GM23338 (cell line): ENCODE measurements around the gene GFOD1. TPM values are rescaled to one million over a fixed set of nuclear protein-coding genes. Genes with fewer than 3 reads are reported as not detected.

Experiments used
- ATAC-seq: fragments of 200-7000 bp; cut with Tn5 transposase; 3 replicates; pipeline ENCODE4 v1.9.1; 2020
- DNase-seq: peaks from one replicate; pipeline ENCODE4 v3.0.0-alpha.2; 2015; ENCODE audit warnings: low spot score
- H2AFZ ChIP-seq: fragments of 200-600 bp; sonication (generic); 2 replicates; pipeline ENCODE4 v1.8.0; 2016; ENCODE audit warnings: antibody characterized with exemption, mild to moderate bottlenecking, moderate library complexity
- H3F3A ChIP-seq: fragments of 200-600 bp; sonication (generic); replicated peaks from 2 replicates; pipeline ENCODE4 v1.8.0; 2017; ENCODE audit warnings: antibody characterized with exemption, mixed run types, low read depth
- H3K27ac ChIP-seq: fragments of 200-600 bp; sonication (generic); 2 replicates; pipeline ENCODE4 v1.6.1; 2016; ENCODE audit warnings: low read depth
- H3K27me3 ChIP-seq: fragments of 200-600 bp; sonication (generic); 2 replicates; pipeline ENCODE4 v1.8.0; 2016; ENCODE audit warnings: mild to moderate bottlenecking, mixed run types, moderate library complexity; ENCODE audit not compliant: insufficient read depth
- H3K36me3 ChIP-seq: fragments of 200-600 bp; sonication (generic); 2 replicates; pipeline ENCODE4 v1.8.0; 2016; ENCODE audit warnings: mild to moderate bottlenecking; ENCODE audit not compliant: insufficient read depth
- H3K4me1 ChIP-seq: fragments of 200-600 bp; sonication (generic); 2 replicates; pipeline ENCODE4 v1.8.0; 2016; ENCODE audit warnings: mild to moderate bottlenecking, moderate library complexity; ENCODE audit not compliant: insufficient read depth
- H3K4me2 ChIP-seq: fragments of 200-600 bp; sonication (generic); 2 replicates; pipeline ENCODE4 v1.7.1; 2017; ENCODE audit warnings: mixed run types
- H3K4me3 ChIP-seq: fragments of 200-600 bp; sonication (generic); 2 replicates; pipeline ENCODE4 v1.6.1; 2016; ENCODE audit warnings: mixed run types
- H3K79me2 ChIP-seq: fragments of 200-600 bp; sonication (generic); replicated peaks from 2 replicates; pipeline ENCODE4 v1.8.0; 2017; ENCODE audit warnings: mild to moderate bottlenecking; ENCODE audit not compliant: insufficient read depth
- H3K9me2 ChIP-seq: fragments of 200-600 bp; sonication (generic); 2 replicates; pipeline ENCODE4 v1.8.0; 2017; ENCODE audit not compliant: insufficient read depth
- H4K20me1 ChIP-seq: fragments of 200-600 bp; sonication (generic); replicated peaks from 2 replicates; pipeline ENCODE4 v1.8.0; 2017; ENCODE audit warnings: mild to moderate bottlenecking; ENCODE audit not compliant: insufficient read depth
- H3K27ac Mint-ChIP-seq: 2 replicates; pipeline ENCODE4 v1.8.0; 2020; ENCODE audit warnings: inconsistent platforms, mild to moderate bottlenecking, moderate library complexity, mixed read lengths
- H3K27me3 Mint-ChIP-seq: 3 replicates; pipeline ENCODE4 v1.8.0; 2022; ENCODE audit warnings: low read depth, mild to moderate bottlenecking, moderate library complexity, mixed read lengths, inconsistent platforms; ENCODE audit not compliant: insufficient read depth, poor library complexity
- H3K36me3 Mint-ChIP-seq: 3 replicates; pipeline ENCODE4 v1.8.0; 2021; ENCODE audit warnings: low read depth, mild to moderate bottlenecking, inconsistent platforms, moderate library complexity, mixed read lengths
- H3K4me1 Mint-ChIP-seq: 3 replicates; pipeline ENCODE4 v1.8.0; 2020; ENCODE audit warnings: mild to moderate bottlenecking, inconsistent platforms, mixed read lengths
- H3K4me3 Mint-ChIP-seq: 3 replicates; pipeline ENCODE4 v1.8.0; 2021; ENCODE audit warnings: moderate library complexity, mild to moderate bottlenecking, inconsistent platforms, mixed read lengths
- H3K9me3 Mint-ChIP-seq: 3 replicates; pipeline ENCODE4 v1.8.0; 2020; ENCODE audit warnings: moderate library complexity, mild to moderate bottlenecking, inconsistent platforms, mixed read lengths
- CREB1 ChIP-seq: fragments of 250-450 bp; sonication (Bioruptor Pico); IDR thresholded peaks from 2 replicates; pipeline ENCODE4 v1.5.0; 2020; ENCODE audit warnings: low read depth, mild to moderate bottlenecking, moderate library complexity
- CTCF ChIP-seq, 2 experiments: fragments of 200-600 bp in 1 of 2; sonication (generic) in 1 of 2; conservative IDR thresholded peaks; 2 replicates each; pipeline versions ENCODE4 v1.5.1 to v1.6.1; 2016 to 2017; ENCODE audit warnings: antibody characterized with exemption in 2 of 2, low read depth in 2 of 2, mild to moderate bottlenecking in 2 of 2, moderate library complexity in 1 of 2
- ETS1 ChIP-seq: IDR thresholded peaks from 2 replicates; pipeline ENCODE4 v1.6.1; 2016; ENCODE audit warnings: antibody characterized with exemption
- EZH2 ChIP-seq: fragments of 200-600 bp; sonication (generic); IDR thresholded peaks from one replicate; pipeline ENCODE4 v1.8.0; 2017; ENCODE audit warnings: antibody characterized with exemption, mild to moderate bottlenecking, low read depth; ENCODE audit not compliant: unreplicated experiment
- EZH2phosphoT487 ChIP-seq: fragments of 200-600 bp; sonication (generic); IDR thresholded peaks from one replicate; pipeline ENCODE4 v1.8.1; 2018; ENCODE audit warnings: antibody characterized with exemption; ENCODE audit not compliant: unreplicated experiment
- JUNB ChIP-seq: IDR thresholded peaks from one replicate; pipeline ENCODE4 v1.6.1; 2016; ENCODE audit warnings: antibody characterized with exemption; ENCODE audit not compliant: unreplicated experiment
- NANOG ChIP-seq: IDR thresholded peaks from 2 replicates; pipeline ENCODE4 v1.6.1; 2016; ENCODE audit warnings: antibody characterized with exemption, borderline replicate concordance
- POLR2AphosphoS5 ChIP-seq: IDR thresholded peaks from 2 replicates; pipeline ENCODE4 v1.6.1; 2016; ENCODE audit warnings: antibody characterized with exemption, low read depth
- REST ChIP-seq: IDR thresholded peaks from one replicate; pipeline ENCODE4 v1.6.1; 2018; ENCODE audit warnings: antibody characterized with exemption; ENCODE audit not compliant: unreplicated experiment
- STAT1 ChIP-seq: IDR thresholded peaks from one replicate; pipeline ENCODE4 v1.6.1; 2016; ENCODE audit warnings: antibody characterized with exemption; ENCODE audit not compliant: unreplicated experiment
- ZNF114 ChIP-seq: fragments of 250-450 bp; sonication (Bioruptor Pico); IDR thresholded peaks from 2 replicates; pipeline ENCODE4 v1.5.0; 2020; ENCODE audit warnings: mild to moderate bottlenecking, moderate library complexity
- ZNF331 ChIP-seq: fragments of 250-450 bp; sonication (Bioruptor Pico); IDR thresholded peaks from 2 replicates; pipeline ENCODE4 v1.5.0; 2020; ENCODE audit warnings: low read depth, mild to moderate bottlenecking, moderate library complexity
- ZNF462 ChIP-seq: fragments of 250-450 bp; sonication (Bioruptor Pico); IDR thresholded peaks from 2 replicates; pipeline ENCODE4 v1.5.0; 2020; ENCODE audit warnings: mild to moderate bottlenecking, moderate library complexity
- polyA plus RNA-seq: library from polyadenylated mRNA; unstranded; fragments of >200 nt; fragmentation: Nextera tagmentation; extraction: Ambion mirVana; gene quantifications from 2 replicates; pipeline ENCODE4 v1.2.1, GENCODE V29; 2016
- total RNA-seq: library from RNA; depleted of rRNA; stranded (reverse); fragments of >200 nt; shearing (Covaris generic); gene quantifications from 2 replicates; pipeline ENCODE4 v1.2.3, GENCODE V29; 2014

Gene GFOD1
- total and polyA plus RNA-seq, 2 experiments from 2014 or later: 4.9 to 12.8 TPM

- no peaks in the 10 kb centered on the region for H4K20me1 ChIP-seq
- no peak overlapping the region for H2AFZ ChIP-seq
- Mint-ChIP-seq H3K27ac (peak overlapping the region; percentile 64), H3K36me3 (no peaks in the 10 kb centered on the region), H3K9me3 (peaks cover 3% of the 10 kb centered on the region; the same call in 1 of the 3 replicates), H3K27me3 (peaks cover under 1% of the 10 kb centered on the region), H3K4me1 (peaks cover 40% of the 10 kb centered on the region), H3K4me3 (no peak overlapping the region)
- peak overlapping the region; percentile 35; the same call in 1 of the 2 replicates for H3K27ac ChIP-seq
- H3F3A ChIP-seq: no peaks in the 10 kb centered on the region; the same call in 1 of the 2 replicates
- no peaks in the 10 kb centered on the region for H3K27me3 ChIP-seq
- H3K36me3 ChIP-seq: no peaks in the 10 kb centered on the region
- TF ChIP-seq JUNB: no peak
- TF ChIP-seq ZNF331 (CRISPR knock-in tag): no peak
- TF ChIP-seq NANOG: no peak
- TF ChIP-seq ZNF462 (CRISPR knock-in tag): no peak
- TF ChIP-seq STAT1: no peak
- TF ChIP-seq EZH2phosphoT487: no peak
- TF ChIP-seq EZH2: no peak
- no peak for TF ChIP-seq ETS1
- no peak for TF ChIP-seq CREB1 (CRISPR knock-in tag)
- no peak for TF ChIP-seq REST
- no peak for TF ChIP-seq POLR2AphosphoS5
- no peak for TF ChIP-seq CTCF (conservative IDR thresholded peaks at IDR 0.05; ENCODE audit: low read depth in 2 of 2)
- no peak for TF ChIP-seq ZNF114 (CRISPR knock-in tag)
- H3K4me3 ChIP-seq: no peak overlapping the region
- ATAC-seq (peak; percentile 26), DNase-seq (no peak)
- no peaks in the 10 kb centered on the region for H3K9me2 ChIP-seq
- H3K79me2 ChIP-seq: peaks cover 2% of the 10 kb centered on the region
- H3K4me1 ChIP-seq: peaks cover 30% of the 10 kb centered on the region
- peak overlapping the region; percentile 41; the same call in 1 of the 2 replicates for H3K4me2 ChIP-seq
Observed at GRCh38 chr6:13431861-13432465, 55.4 kb downstream of the GFOD1 start.
